ENCODE results near the gene MPV17L.
"Not testable (repeated sequence)": the region's sequence is repeated elsewhere in the genome, so short reads cannot be mapped to it uniquely, and the experiment has no call there.

Gene MPV17L

GRCh38 chr16:15415511-15415985 is 20.0 kb downstream of the MPV17L start:
- no peak for DNase-seq

- DNase-seq = no peak
These were observed 21.6 kb downstream of the MPV17L start for GRCh38 chr16:15417197-15417596.

- DNase-seq = no peak
These were observed 22.7 kb downstream of the MPV17L start for GRCh38 chr16:15418206-15418605.

- not testable (repeated sequence) for DNase-seq
These were observed 26.1 kb downstream of the MPV17L start for GRCh38 chr16:15421696-15422095.

GRCh38 chr16:15422222-15422621 is 26.7 kb downstream of the MPV17L start:
- DNase-seq = no peak

- DNase-seq = no peak
These were observed 30.3 kb downstream of the MPV17L start for GRCh38 chr16:15425861-15426260.

- DNase-seq = no peak
These were observed 31.2 kb downstream of the MPV17L start for GRCh38 chr16:15426796-15427195.

- peak; percentile 56 for DNase-seq
These were observed 32.2 kb downstream of the MPV17L start for GRCh38 chr16:15427648-15428239.

- DNase-seq = not testable (repeated sequence)
These were observed 35.3 kb downstream of the MPV17L start for GRCh38 chr16:15430884-15431283.

- DNase-seq = no peak
These were observed 38.5 kb downstream of the MPV17L start for GRCh38 chr16:15434079-15434424.

GRCh38 chr16:15434425-15435215 is 39.1 kb downstream of the MPV17L start, which contains the start of gene BMERB1:
TSS of gene BMERB1 (plus strand) at chr16:15434588. CDS start at chr16:15434654, 66 bp downstream.
- DNase-seq = peak; percentile 36

GRCh38 chr16:15435216-15435864 is 39.8 kb downstream of the MPV17L start:
- DNase-seq = no peak

GRCh38 chr16:15439102-15439501 is 43.5 kb downstream of the MPV17L start:
- no peak for DNase-seq

- no peak for DNase-seq
These were observed 44.0 kb downstream of the MPV17L start for GRCh38 chr16:15439521-15439920.

- DNase-seq = no peak
These were observed 45.3 kb downstream of the MPV17L start for GRCh38 chr16:15440852-15441251.

GRCh38 chr16:15442140-15442539 is 46.6 kb downstream of the MPV17L start:
- not testable (repeated sequence) for DNase-seq

GRCh38 chr16:15443753-15444152 is 48.2 kb downstream of the MPV17L start:
- DNase-seq = no peak

- DNase-seq = no peak
These were observed 48.7 kb downstream of the MPV17L start for GRCh38 chr16:15444264-15444663.

GRCh38 chr16:15445450-15445849 is 49.9 kb downstream of the MPV17L start:
- DNase-seq = no peak

GRCh38 chr16:15446901-15447300 is 51.3 kb downstream of the MPV17L start:
- DNase-seq = no peak

- DNase-seq = no peak
These were observed 55.1 kb downstream of the MPV17L start for GRCh38 chr16:15450624-15451023.

- no peak for DNase-seq
These were observed 55.7 kb downstream of the MPV17L start for GRCh38 chr16:15451098-15451731.

GRCh38 chr16:15452246-15452855 is 56.8 kb downstream of the MPV17L start:
- no peak for DNase-seq

Data from activated CD4-positive, alpha-beta T cell treated with anti-CD3 and anti-CD28 coated beads, Interleukin-2, amount 50 U/mL, for 1 hour (primary cell).